ENCODE results near the gene GET4.

DNA sequence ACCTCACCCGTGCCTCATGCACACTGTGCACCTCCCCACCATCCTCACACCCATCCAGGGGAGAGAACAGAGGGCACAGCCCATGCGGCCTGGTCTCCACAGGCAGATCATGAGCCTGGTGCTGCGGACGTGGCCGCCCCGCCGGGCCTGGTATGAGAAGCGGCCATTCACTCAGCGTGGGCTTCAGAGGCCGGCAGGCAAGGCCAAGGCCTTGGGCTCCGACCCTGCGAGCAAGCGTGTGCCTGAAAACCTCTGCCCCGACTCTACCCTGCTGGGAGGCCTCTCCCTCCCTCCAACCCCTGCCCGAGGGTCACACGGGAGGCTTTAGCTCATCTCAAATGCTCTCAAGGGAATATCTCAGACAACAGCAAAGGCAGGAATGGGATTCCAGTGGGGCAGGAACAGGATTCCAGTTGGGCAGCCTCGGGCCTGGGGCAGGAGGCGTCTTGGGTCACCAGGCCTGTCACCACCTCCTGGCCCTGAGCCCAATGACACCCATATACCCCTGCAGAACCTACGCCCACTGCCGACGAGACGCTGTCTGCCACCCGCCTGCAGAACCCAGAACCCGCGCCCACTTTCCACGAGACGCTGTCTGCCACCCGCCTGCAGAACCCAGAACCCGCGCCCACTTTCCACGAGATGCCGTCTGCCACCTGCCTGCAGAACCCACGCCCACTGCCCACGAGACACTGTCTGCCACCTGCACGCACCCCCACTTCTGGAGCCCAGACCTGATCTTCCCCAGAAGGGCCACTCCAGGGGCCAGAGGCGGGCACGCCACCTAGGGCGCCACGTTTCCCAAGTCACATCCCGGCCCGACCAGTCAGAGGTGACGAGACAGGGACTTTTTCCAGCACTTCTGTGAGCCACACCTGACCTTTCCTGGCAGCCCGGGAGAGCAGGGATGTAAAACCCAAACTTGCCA, 39.2 kb downstream of the GET4 start:
- no peak for TF ChIP-seq GATA2 (IDR thresholded peaks at IDR 0.05; ENCODE audit: low read depth, low read length)
- no peak for TF ChIP-seq GATA3 (IDR thresholded peaks at IDR 0.05; ENCODE audit: low read depth, low read length)

Measured in SH-SY5Y (cell line).